Stimulated activated CD8-positive, alpha-beta memory T cell treated with anti-CD3 and anti-CD28 coated beads, Interleukin-15, amount 100 ng/mL, for 48 hours (primary cell): Measurements from ENCODE around the gene PLEKHA4.
"Not testable (repeated sequence)": the region's sequence is repeated elsewhere in the genome, so short reads cannot be mapped to it uniquely, and the experiment has no call there.

Experiments
- DNase-seq, 2 donors: peaks; one replicate each; pipeline ENCODE4 v3.0.0-alpha.2; 2020; ENCODE audit warnings: low read depth in 2 of 2

Gene PLEKHA4, protein sequence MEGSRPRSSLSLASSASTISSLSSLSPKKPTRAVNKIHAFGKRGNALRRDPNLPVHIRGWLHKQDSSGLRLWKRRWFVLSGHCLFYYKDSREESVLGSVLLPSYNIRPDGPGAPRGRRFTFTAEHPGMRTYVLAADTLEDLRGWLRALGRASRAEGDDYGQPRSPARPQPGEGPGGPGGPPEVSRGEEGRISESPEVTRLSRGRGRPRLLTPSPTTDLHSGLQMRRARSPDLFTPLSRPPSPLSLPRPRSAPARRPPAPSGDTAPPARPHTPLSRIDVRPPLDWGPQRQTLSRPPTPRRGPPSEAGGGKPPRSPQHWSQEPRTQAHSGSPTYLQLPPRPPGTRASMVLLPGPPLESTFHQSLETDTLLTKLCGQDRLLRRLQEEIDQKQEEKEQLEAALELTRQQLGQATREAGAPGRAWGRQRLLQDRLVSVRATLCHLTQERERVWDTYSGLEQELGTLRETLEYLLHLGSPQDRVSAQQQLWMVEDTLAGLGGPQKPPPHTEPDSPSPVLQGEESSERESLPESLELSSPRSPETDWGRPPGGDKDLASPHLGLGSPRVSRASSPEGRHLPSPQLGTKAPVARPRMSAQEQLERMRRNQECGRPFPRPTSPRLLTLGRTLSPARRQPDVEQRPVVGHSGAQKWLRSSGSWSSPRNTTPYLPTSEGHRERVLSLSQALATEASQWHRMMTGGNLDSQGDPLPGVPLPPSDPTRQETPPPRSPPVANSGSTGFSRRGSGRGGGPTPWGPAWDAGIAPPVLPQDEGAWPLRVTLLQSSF

DNA sequence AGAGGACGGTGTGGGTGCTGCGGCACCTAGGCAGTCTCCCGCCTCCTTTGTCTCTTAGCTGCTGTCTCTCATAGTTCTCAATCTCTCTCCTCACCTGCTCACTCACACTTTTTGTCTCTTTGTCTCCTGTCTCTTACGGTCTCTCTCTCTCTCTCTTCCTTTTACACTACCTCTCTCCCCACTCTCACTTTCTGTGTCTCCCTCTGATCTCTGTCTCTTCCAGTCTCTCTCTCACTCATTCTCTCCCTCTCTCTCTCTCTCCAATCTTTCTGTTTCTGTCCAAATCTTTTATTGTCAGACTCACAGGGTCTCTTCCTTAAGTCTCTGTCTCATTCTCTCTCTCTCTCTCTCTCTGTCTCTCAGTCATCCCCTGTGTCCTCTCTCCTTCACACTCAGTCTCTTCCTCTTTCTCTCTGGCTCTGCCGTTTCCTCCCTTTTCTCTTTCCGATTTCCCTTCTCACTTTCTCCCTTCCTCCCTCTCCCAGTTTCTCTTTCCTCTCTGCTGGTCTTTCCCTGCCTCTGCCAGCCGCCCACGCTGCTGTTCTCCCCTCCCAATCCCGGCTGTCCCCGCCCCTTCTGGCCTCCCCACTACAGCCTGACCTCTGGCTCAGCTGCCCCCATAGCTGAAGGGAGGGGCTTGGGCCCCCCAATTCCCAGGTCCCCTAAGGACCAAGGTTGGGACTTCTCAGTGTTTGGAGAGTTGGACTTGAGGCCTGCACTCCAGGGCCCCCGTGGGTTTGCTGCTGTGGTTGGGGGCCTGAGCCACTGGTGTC is at the start of gene PLEKHA4:
Gene PLEKHA4, minus strand, starts transcription at position 504 of the 773 bp plus-strand sequence. CDS start 997 bp downstream, outside the sequence.
- no peak for DNase-seq

DNA sequence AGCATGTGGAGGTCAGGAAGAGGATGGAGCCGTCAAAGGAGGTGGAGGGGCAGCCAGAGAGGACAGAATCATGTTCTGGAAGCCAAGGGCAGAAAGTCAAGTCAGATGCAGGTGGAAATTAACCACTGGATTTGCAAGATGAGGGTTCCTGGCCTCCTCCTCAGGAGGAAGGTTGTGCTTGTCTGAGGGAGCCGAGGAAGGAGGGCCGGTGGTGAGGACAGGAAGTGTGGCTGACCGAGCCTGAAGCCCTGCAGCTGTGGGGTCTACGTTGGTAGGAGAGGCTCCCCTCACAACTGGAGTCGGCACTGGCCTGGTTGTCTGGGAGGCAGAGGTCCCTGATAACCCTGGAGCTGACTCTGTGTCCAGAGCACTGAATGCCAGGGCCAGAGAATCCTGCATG is 49.7 kb upstream of the PLEKHA4 start:
- no peak for DNase-seq

DNA sequence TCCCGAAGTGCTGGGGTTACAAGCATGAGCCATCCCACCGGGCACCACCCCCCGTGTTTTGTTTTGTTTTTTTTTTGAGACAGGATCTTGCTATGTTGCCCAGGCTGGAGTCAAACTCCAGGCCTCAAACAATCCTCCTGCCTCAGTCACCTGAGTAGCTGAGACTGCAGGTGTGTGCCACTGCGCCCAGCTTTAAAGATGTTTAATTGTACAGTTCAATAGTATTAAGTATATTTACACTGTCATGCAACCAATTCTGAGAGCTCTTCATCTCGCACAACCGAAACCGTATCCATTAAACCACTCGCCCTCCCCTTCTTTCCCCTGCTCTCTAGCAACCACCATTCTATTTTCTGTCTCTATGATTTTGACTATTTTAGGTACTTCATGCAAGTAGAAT is 47.3 kb upstream of the PLEKHA4 start:
- no peak for DNase-seq

DNA sequence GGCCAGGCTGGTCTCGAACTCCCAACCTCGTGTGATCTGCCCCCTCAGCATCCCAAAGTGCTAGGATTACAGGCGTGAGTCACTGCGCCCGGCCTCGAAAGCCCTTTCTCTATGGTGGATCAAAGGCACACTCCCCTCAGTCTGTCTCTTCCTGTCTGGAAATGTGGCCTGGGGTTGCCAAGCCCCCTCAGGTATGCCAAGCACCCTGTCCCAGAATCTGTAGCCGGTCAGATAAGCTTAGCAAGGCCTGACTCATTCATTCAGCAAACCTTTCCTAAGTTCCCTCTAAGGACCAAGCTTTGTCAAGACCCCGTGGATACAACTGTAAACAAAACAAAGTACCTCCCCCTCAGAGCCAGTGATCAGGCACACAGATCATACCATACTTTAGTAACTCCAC is 45.8 kb upstream of the PLEKHA4 start:
- DNase-seq = no peak

DNA sequence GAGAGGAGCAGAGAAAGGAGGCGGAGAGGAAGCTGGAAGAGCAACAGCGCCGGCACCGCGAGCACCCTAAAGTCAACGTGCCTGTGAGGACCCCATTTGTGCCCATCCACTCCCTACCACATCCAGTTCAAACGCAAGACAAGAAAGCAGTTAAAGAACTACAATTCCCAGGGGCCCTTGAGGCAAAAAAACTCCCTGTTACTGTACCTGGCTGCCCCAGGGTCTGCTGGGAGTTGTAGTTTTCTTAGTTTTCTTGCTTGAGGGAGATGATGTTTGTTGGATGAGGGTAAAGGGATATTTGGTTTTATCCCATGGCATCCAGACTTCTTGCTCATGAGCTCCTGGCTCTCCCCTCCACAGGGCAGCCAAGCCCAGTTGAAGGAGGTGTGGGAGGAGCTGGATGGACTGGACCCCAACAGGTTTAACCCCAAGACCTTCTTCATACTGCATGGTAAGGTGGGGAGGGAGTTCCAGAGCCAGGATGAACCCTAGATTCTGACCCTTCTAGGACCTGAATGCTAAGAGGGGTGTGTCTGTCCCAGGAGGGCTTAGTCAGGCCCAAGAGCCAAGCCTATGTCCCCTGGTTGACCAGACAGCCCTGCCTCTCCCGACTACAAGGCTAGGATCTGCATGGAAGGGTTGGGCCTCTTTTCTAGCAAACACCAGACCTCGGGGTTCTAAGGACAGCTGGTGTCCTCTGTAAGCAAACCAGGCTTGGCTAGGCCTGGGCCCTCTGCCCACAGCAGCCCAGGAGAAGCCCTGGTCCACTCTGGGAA is 44.9 kb upstream of the PLEKHA4 start:
- no peak for DNase-seq

DNA sequence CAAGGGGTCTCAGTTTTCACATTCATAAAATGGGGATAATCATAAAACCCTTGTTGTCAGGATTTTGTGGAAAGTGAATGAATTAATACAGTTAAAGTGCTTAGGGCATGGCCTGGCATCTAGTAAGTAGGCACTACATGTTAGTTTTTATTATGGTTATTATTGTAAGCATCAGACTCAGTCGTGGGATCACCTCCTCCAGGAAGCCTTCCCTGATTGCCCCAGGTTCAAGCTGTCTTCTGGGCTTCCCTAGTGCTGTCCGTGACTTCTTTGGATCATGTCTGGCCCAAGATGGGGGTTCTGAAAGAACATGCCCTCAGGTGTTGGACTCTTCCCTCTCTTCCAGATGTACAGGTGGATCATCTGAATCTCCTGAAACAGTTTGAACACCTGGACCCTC is 42.4 kb upstream of the PLEKHA4 start:
- DNase-seq = no peak

DNA sequence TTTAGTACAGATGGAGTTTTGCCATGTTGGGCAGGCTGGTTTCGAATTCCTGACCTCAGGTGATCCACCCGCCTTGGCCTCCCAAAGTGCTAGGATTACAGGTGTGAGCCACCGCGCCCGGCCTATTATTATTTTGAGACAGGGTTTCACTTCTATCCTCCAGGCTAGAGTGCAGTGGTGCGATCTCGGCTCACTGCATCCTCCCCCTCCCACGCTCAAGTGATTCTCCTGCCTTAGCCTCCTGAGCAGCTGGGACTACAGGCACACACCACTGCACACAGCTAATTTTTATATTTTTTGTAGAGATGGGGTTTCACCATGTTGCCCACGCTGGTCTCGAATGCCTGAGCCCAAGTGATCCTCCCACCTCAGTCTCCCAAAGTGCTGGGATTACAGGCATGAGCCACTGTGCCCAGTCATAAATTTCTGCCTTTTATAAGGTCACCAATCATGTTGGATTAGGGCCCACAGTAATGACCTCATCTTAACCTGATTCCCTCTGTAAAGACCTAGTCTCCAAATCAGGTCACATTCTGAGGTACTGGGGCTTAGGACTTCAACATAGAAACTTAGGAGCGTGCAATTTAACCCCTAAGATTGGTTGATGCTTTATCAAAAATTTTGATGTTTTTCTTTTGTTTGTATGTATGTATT is 41.1 kb upstream of the PLEKHA4 start:
- not testable (repeated sequence) for DNase-seq

DNA sequence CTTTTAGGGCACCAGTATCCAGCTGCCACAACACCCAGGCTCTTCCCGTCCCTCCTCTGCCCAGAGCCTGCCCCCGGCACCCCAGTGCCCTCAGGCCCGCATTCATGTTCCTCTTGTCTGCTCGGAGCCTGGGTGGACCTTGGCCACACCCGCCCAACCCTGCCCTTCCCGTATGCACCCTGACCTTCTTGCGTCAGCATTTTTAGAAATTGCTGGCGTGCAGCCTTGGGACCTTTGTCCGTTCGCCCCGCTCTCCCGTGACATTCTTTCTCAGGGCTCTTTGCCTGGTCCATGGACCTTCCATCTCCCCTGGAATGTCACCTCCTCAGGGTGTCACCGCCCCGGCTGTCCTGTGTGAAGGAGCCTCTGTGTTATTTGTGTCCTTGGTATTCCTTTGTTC is 39.3 kb upstream of the PLEKHA4 start:
- no peak for DNase-seq

DNA sequence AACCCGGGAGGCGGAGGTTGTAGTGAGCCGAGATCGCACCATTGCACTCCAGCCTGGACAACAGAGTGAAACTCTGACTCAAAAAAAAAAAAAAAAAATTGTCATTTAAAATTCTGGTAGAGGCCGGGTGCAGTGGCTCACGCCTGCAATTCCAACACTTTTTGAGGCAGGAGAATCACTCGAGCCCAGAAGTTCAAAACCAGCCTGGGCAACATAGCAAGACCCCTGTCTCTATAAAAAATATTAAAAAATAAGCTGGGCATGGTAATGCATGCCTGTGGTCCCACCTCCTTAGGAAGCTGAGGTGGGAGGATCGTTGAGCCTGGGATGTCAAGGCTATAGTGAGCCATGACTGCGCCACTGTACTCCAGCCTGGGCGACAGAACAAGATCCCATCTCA is 37.9 kb upstream of the PLEKHA4 start:
- no peak for DNase-seq

DNA sequence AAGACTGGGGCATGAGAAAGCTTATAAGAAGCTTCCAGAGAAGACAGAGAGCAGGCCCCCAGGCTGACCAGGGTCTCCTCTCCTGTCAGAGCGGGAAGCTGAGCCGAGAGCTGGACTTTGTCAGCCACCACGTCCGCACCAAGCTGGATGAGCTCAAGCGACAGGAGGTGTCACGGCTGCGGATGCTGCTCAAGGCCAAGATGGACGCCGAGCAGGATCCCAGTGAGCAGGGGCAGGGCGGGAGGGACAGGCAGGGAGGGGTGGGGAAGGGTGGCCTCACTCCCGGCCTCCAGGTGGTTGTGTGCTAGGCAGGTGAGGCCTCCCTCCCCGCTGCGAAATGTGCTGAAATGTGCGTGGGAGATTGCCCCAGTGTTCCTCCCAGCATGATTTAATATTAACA is 37.2 kb upstream of the PLEKHA4 start:
- DNase-seq = no peak

DNA sequence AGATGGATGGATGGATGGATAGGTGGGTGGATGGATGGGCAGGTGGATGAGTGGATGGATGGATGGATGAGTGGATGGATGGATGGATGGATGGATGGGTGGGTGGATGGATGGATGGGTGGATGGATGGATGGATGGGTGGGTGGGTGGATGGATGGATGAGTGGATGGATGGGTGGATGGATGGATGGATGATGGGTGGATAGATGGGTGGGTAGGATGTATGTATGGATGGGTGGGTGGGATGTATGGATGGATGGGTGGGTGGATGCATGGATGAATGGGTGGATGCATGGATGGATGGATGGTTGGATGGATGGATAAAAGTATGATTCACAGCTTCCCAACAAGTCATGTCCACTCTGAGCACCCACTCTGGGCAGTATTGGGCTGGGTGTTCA is 35.4 kb upstream of the PLEKHA4 start:
- DNase-seq = not testable (repeated sequence)

DNA sequence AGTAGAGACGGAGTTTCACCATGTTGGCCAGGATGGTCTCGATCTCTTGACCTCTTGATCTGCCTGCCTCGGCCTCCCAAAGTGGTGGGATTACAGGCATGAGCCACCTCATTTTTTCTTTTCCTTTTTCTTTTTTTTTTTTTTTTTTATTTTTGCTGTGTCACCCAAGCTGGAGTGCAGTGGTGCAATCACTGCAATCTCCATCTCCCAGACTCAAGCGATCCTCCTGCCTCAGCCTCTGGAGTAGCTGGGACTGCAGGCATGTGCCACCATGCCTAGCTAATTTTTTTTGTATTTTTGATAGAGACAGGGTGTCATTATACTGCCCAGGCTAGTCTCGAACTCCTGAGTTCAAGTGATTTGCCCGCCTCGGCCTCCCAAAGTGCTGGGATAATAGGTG is 33.9 kb upstream of the PLEKHA4 start:
- not testable (repeated sequence) for DNase-seq

DNA sequence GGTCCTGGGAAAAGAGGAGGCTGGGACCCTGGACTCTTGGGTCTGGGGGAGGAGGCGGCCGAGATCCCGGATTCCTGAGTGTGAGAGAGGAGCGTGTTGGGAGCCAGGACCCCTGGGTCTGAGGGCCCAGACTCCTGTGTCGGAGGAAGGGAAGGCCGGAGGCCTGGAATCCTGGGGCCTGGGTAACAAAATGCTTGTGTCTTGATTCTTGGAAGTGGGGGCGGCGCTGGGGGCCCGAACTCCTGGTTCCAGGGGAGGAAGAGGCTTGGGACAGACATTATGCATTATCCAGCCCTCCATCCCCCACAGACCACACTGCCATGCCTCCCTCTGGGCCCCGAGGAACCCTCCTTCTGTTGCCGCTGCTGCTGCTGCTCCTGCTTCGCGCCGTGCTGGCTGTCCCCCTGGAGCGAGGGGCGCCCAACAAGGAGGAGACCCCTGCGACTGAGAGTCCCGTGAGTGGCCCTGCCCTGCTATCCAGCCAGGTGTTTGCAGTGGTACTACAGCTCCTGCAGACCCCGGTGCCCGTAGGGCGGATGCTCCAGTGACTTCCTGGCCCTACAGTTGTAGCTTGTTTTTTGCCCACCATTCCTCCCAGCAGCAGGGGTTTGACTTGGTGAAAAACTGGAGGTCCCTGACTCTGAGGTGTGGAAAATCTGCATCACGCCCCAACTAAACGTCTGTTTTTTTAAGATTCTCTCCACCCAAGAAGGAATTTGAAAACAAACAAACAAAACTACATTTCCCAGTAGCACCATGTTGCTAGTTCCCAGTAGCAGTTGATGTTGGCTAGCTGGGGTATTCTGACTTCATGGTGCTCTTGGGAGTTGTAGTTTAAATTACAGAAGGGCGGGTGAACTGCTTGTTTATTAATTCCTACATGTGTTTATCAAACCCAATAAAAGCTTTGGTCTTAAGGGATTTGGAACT is 32.3 kb upstream of the PLEKHA4 start:
- no peak for DNase-seq

DNA sequence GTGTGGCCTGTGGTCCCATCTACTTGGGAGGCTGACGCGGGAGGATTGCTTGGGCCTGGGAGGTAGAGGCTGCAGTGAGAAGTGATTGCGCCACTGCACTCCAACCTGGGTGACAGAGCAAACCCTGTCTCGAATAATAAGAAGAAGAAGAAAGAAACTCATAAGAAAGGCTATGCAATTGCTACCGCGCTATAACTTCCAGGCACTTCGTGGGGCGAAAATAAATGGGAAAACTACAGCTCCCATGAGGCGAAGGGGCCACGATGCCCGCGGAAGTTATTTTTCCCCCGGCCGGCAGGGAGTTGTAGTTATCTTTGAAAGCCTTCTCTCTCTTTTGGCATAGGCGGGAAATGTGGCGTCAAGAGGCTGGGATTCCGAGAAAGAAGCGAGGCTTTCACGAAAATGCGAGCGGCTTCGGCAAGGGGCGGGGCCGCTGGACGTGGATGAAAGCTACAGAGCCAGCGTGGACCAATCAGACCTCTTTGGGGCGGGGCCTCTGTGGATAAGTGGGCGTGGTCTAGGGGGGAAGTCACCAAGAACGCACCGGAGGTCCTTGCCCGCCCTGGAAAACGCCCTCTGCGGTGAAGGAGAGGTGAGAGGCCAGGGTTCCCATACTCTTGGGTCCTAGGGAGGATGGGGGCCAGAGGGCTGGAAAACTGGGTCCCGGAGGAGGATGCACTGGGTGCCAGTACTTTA is 31.5 kb upstream of the PLEKHA4 start, which contains the start of gene NUCB1:
Gene NUCB1, plus strand, starts transcription at position 532 of the 696 bp plus-strand sequence. CDS start 485 bp downstream, outside the sequence.
- peak; percentile 98 to 99 for DNase-seq

DNA sequence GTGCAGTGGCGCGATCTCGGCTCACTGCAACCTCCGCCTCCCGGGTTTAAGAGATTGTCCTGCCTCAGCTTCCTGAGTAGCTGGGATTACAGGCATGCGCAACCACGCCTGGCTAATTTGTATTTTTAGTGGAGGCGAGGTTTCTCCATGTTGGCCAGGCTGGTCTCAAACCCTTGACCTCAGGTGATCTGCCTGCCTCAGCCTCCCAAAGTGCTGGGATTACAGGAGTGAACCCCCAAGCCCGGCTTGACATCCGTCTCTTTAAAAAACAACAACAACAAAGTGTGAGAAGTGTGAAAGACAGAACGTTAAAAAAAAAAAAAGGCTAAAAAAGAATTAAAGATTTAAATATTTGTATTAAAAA is 31.0 kb upstream of the PLEKHA4 start:
- not testable (repeated sequence) for DNase-seq

DNA sequence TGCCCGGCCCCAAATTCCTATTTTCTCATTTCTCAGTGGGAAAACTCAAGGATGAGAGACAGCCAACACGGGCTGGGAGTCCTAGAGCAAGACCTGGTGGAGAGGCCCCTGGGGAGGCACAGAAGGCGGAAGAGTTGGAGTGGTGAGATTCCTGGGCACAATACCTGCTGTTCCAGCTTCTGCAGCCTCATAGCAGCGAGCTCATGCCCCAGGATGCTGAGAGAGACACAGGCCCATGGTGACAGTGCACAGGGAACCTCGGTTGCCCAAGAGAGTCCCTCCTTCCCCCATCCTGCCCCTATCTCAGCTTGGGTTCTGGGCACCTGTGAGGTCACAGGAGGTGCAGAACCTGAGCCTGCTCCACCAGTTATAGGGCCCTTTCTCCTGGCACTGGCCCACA is 28.8 kb upstream of the PLEKHA4 start:
- DNase-seq = no peak

DNA sequence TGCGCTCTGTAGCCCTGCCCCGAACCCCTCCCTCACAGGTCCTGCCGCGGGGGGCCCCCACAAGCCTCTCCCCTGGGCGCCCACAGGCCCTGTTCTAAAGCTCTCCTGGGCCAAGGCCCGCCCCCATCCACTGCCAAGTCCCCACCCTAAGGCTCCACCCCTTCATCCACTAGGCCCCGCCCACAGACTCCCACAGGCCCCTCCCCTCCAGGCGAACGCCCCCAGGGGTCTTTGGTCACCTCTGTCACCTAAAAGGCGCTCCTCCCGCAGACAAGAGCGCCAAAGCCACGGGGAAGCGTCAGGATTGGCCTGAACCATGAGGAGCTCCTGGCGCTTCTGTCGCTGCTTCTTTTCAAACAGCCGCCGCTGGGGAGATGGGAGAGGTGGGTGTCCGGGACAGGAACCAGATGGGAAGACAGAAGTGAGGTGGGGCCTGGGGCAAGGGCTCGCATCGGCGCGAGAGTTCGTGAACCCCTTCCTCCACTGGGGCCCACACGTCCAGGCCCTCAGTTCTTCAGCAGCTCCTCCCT is 27.8 kb upstream of the PLEKHA4 start:
- DNase-seq = peak in 1 of 2 donors; percentile 39

DNA sequence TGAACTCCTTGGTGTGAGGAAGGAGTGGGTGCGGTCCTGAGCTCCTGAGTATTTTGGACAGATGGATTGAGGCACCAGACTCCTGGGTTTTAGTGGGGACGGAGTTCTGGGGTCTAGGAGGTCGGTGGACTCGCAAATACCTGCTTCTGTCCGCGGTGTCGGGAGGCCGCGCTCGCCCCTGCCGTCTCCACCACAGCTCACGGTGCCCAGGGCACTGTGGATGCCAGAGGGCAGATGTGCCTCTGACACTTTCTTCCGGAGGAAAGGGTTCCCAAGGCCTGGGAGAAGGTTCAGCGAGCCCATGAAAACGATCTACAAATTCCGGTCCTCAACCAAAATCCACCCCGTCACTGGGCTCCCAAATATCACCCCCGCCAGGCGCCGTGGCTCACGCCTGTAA is 26.8 kb upstream of the PLEKHA4 start:
- no peak for DNase-seq

DNA sequence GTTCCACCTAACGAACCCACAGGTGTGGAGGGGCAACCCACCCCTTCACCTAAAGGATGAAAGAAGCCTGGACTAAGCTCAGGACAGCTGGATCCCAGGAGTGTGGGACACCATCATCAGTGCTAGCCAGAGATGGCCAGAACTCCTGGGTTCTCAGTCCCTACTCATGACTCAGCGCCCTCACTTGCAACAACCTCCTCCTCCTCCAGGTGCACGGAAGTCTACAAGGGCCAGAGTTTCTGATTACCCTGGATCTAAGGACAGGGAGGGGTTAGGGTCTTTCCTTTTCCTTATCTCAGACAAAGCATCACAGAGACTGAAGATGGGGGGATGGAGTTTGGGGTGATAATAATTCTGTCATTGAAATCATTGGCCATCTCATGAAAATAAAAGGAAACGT is 22.1 kb upstream of the PLEKHA4 start:
- no peak for DNase-seq
